HG03066 (cell line): Measurements from ENCODE around the gene ARID5B.

ENCODE experiments used
- ATAC-seq: cut with Tn5 transposase; IDR thresholded peaks from one replicate; pipeline ENCODE4 v1.9.1; 2021; ENCODE audit warnings: low read depth; ENCODE audit not compliant: unreplicated experiment

ARID5B gene

DNA sequence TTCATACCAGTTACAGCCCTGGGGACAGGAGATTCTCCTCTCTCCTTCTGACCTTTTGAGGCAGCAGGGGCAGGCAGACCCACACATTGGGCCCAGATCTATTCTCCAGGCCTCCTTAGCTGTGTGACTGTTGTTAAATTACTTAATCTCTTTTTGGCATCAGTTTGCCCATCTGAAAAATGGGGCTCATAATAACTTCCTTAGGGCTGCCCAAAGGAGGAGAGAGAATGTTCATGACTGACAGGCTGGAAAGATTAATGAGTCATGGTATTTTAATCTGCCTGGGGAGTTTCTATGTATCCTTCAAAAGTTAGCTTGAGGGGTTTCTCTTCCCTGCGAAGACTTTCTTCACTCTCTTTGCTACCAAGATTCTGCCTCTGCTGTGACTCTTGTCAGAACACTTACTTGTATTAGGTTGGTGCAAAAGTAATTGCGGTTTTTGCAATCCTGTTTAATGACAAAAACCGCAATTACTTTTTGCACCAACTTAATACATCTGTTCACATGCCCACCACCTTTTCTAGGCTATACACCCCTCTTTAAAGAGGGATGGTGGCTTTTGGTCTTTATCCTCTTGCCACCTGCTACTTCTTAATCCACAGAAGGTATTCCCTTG, 83.4 kb downstream of the ARID5B start:
- ATAC-seq = no peak

DNA sequence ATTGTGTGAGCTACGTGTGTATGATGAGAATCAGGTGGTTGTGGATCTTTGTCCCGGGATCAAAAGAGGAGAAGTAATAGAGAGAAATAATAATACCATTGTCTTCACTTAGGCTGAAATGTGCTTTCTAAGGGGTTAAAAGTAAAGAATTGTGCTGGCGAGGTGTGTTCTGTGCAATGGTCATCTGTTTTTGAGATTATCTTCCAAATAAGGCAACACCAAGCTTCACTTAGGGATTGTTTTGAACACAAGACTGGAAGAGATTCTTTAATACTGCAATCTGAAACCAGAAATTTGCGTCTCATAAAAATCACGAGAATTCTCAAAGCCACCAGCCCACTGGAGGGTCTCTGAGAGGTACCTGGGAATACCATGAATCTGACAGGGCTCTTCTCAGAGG, 84.2 kb downstream of the ARID5B start:
- ATAC-seq = no peak

DNA sequence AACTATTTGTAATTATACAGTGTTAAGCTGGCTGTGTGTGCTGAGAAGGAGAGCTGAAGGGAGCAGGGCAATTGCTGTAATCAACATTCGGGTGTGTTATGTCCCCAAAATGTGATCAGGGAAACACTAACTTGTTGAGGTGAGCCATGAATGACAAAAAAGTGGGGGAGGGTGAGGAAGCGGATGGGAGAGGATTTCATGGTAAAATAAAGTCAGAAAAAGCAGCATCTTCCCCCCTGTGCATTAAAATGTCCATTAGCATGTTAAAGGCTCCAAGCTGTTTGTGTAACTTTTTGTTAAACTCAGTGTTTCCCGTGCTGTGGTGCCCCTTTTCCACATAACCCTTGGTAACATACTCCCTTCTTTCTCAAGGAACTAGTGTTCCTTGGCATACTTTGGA, 84.9 kb downstream of the ARID5B start:
- ATAC-seq = no peak

GRCh38 chr10:61986788-61987492, 85.4 kb downstream of the ARID5B start:
- ATAC-seq = no peak

- ATAC-seq = peak; percentile 8
Measured at GRCh38 chr10:61987537-61987936, 86.0 kb downstream of the ARID5B start.

DNA sequence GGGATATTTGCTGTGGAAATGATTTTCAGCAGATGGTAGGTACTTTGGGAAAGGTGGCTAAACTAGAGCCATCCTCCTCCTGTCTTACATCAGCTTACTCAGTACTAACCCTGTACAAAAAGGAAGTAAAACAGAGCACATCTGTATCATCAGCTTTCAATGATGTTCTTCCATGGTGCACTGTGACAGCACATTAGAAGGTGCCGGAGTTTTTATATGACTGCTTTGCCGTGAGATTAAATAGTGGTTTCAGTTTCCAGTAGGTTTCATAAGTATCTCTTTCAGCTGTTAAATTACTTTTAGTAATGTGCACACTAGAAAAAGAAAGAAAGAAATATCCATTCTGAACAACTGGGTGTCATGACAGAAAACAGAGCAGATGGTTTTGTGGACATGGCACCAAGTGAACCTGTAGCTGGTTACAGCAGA, 86.5 kb downstream of the ARID5B start:
- peak; percentile 97 for ATAC-seq

GRCh38 chr10:61989995-61990760, 88.7 kb downstream of the ARID5B start:
- no peak for ATAC-seq

DNA sequence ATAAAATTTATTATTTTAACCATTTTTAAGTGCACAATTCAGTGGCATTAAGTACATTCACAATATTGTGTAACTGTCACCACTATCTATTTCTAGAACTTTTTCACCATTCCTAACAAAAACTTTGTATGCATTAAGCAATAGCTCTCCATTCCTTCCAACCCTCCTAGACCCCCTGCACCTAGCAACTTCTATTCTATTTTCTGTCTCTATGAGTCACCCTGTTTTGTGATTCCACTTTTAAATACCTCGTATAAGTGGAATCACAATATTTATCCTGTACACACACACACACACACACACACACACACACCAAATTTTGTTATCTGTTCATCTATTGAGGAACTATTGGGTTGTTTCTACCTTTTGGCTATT, 89.2 kb downstream of the ARID5B start:
- ATAC-seq = no peak

DNA sequence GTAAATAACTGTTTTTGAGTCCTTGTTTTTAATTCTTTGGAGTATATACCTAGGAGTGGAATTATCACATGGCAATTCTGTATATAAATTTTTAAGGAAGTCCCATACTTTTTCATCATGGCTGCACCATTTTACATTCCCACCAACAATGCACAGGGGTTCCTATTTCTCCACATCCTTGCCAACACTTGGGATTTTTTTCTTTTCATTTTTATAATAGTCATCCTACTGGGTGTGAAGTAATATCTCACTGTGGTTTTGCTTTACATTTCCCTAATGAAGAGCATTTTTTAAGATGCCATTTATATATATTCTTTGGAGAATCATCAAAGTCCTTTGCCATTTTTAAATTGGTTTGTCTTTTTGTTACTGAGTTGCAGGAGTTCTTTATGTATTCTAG, 89.7 kb downstream of the ARID5B start:
- no peak for ATAC-seq

GRCh38 chr10:61992059-61992460, 90.6 kb downstream of the ARID5B start:
- ATAC-seq = no peak

DNA sequence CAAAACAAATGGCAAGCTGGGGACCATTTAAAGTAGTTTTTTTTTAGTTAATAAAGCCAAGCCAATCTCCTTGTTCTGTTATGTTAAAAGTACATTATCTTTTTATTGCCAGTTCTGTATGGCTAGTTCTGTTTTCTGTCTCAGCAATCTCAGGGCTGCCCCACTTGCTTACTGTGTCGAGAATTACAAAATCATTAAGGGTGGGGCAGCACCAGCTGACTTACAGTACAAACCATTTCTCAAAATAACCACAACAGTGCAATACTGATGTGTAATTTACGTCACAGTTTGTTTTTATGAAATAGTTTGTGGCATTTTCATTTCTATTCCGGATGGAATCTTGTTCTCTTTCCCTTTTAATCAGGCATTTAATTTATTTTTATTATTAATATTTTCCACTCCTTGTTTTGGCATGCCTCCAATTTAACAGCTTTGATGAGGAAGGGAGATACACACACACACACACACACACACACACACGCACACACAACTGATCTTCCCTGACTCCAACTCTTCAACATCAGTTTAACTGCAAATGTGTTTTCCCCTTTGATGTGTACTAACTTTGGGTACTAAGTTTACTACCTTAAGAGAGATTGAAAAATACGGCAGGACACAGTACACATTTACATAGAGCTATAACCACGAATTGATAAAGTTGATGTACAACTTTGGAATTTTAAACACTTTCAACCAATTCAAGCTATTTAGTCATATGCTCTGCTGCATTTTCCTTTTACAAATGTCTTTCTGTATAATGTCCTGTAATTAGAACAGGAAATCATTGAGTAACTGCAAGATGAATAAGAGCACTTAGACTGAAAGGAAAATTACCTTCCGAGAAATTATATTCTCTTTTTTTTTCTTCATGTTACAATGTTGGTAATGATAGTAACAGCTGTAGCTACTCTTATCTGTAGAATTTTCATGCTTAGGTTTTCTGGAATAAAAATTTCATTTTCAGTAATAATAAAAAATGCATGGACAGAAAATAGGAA, 91.5 kb downstream of the ARID5B start:
- peak; percentile 35 for ATAC-seq

DNA sequence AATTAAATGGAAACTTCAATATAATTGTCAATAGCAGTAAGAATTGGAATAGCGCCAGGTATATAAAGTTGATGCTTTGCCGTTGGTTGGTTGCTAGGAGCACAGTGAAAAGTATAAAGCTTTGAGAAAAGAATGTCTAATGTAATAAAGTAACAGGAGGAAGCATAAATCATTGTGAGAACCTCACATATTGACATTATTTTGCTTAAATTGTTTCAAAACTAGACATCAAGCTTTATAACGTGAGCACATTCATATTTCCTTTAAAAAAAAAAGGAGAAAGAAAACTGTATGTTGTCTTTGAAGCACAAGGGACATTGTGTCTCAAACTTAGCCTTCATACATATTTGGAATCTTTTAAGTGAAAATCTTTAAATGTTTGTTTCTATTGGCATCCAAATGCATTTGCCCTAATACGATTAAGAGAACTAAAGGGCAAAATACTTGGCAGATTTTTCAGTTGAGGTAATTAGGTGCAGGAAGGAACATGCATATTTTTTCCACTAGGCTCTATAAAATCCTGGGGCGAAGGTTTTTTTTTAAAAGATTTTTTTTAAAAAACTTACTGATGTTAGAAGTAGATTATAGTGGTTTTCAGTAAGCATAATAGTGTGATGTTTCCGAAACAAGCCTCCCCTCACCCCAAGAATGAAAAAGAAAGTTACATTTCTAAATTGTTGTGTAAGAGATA, 92.4 kb downstream of the ARID5B start:
- ATAC-seq = no peak

GRCh38 chr10:61994405-61995219, 93.1 kb downstream of the ARID5B start:
- ATAC-seq = no peak

DNA sequence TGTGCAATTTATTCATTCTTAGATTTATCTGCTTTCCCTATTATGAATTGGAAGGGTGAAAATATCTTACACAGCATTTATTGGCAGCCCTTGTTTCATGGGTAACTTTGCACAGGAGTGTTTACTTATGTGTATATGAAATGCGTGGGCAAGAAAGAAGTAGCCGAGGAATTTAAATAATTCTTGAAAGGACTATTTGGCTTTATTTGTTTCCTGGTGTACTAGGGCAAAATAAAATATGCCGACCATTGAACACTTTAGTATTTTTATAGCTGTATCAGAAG, 93.7 kb downstream of the ARID5B start:
- no peak for ATAC-seq

GRCh38 chr10:61998937-61999336, 97.4 kb downstream of the ARID5B start:
- no peak for ATAC-seq

DNA sequence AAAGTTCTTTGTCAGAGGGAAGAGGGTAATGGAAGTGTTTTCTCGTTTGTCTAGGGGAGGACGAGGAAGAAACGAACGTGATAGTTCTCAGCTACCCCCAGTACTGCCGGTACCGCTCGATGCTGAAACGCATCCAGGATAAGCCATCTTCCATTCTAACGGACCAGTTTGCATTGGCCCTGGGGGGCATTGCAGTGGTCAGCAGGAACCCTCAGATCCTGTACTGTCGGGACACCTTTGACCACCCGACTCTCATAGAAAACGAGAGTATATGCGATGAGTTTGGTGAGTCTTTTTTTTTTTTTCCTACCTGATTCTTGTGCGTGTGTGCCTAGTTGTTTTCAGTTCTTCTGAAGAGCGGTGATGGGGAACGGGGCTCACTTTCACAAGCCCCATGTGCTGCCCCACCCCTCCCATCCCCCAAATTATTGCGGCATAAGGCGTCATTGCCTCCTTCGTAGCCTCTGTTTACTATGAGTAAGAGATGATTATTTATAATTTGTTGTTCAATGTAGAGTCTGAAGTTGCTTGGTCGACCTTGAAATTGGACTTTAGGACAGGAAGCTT, 98.6 kb downstream of the ARID5B start:
- ATAC-seq = peak; percentile 83

DNA sequence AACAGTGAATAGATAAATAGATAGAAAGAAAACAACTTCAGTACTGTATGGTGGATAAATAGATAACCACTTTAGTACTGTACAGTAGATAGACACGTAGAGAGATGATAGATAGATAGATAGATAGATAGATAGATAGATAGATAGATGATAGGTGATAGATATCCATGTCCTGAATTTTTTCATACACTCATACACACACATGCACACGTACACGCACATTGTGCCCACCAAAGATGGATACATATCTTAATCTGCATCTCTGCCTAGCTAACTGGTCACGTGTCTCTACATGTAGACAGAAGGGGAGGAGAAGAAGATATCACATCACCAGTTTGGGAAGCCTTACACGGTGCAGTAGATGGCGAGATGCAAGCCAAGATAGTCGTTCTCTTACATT, 99.2 kb downstream of the ARID5B start:
- ATAC-seq = peak; percentile 2

DNA sequence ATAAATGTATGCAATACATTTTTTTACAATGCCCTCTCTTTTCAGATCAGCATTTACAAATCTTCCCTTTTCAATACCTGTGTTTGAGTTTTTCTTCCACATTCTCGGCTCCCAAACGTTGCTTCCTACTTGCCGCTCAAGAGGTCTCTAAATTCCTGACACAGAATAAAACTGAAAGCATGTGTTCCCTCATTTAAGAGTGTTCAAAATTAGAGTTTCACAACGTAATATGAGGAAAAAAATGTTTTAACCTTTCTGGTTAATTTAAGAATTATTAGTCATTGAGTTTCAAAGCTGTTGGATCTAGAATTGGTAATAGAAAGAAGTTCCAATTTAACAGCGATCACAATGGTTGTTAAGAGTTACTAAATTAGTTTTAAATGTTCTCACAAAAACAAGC, 100.4 kb downstream of the ARID5B start:
- no peak for ATAC-seq

- no peak for ATAC-seq
Measured at GRCh38 chr10:62002753-62003152, 101.3 kb downstream of the ARID5B start.
